ENCODE data around the gene BPI. TPM values are rescaled to one million over a fixed set of nuclear protein-coding genes. Genes with fewer than 3 reads are reported as not detected.

The BPI gene
- not detected in 2 replicates for total RNA-seq

GRCh38 chr20:38303908-38304379 lies at the start of gene BPI:
Gene BPI, plus strand, starts transcription at chr20:38304156. Its CDS starts 68 bp downstream, at chr20:38304224.

GRCh38 chr20:38260378-38261053 lies 43.4 kb upstream of the BPI start, which contains the start of gene KIAA1755:
Gene KIAA1755, minus strand, starts transcription at chr20:38260735. Its CDS starts 235 bp downstream, at chr20:38260500.

DNA sequence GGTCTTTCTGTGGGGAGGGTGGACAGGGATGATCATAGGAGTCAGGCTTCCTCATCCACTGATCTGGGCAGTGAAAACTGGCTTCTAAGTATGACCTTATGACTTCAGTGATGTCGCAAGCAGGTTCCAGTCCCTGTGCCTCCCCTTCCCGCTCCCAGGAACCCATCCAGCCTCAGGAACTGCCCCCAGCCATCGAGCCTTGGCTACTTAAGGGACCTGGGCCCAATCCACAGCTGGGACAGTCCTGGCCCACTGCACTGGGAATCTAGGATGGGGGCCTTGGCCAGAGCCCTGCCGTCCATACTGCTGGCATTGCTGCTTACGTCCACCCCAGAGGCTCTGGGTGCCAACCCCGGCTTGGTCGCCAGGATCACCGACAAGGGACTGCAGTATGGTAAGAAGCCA lies 42.3 kb downstream of the BPI start, which contains the start of gene LBP:
LBP (plus strand) TSS at position 236 of the 405 bp plus-strand sequence; CDS start at position 271, 35 bp downstream.

Other genes with a start within 250 kb of the BPI start
- gene TGM2, start 138.9 kb upstream of the BPI start, total RNA-seq: 1,107 and 1,197 TPM in 2 replicates
- 2.8 and 3.5 TPM in 2 replicates for gene KIAA1755, start 43.4 kb upstream of the BPI start, total RNA-seq
- gene LBP, start 42.3 kb downstream of the BPI start, total RNA-seq: not detected in 2 replicates
- gene SNHG17, start 131.2 kb downstream of the BPI start, total RNA-seq: 3.2 and 15.2 TPM in 2 replicates
- gene RALGAPB, start 168.7 kb downstream of the BPI start, total RNA-seq: 19.3 and 21.6 TPM in 2 replicates